OCI-LY1 (cell line): Measurements from ENCODE around the gene ZFPM1.

ENCODE experiments used
- CTCF ChIP-seq: fragments of 200-600 bp; sonication (generic), shearing (Covaris generic); IDR thresholded peaks from 2 replicates; pipeline ENCODE4 v1.5.1; 2017; ENCODE audit warnings: mild to moderate bottlenecking, antibody characterized with exemption, low read length, moderate library complexity, mixed read lengths
- EZH2 ChIP-seq: fragments of 200-600 bp; sonication (generic), shearing (Covaris generic); IDR thresholded peaks from 2 replicates; pipeline ENCODE4 v1.8.0; 2017; ENCODE audit warnings: borderline replicate concordance, mixed run types, mild to moderate bottlenecking, antibody characterized with exemption, low read length, moderate library complexity, mixed read lengths

- TF ChIP-seq CTCF (no peak), EZH2 (no peak)
Measured at GRCh38 chr16:88529596-88529995, 76.5 kb downstream of the ZFPM1 start.
